ENCODE measurements around the gene SMAD7.

- TF ChIP-seq CTCF (conservative IDR thresholded peaks at IDR 0.05), result no peak
- TF ChIP-seq EZH2 (IDR thresholded peaks at IDR 0.05; ENCODE audit: low read depth), result no peak
These were observed 2.4 kb downstream of the SMAD7 start for GRCh38 chr18:48948112-48949049.
